Transverse colon (tissue), 4 donors: ENCODE data around the gene RAP1GAP2. TPM values are rescaled to one million over a fixed set of nuclear protein-coding genes. Genes with fewer than 3 reads are reported as not detected.
A peak's percentile ranks its signal among the peaks of the same experiment; 100 is the strongest.

ENCODE experiments used
- DNase-seq: peaks from one replicate; pipeline ENCODE4 v3.0.0-alpha.2; 2019
- H3K27ac ChIP-seq, 4 donors: fragments of 200-600 bp; sonication (generic); 2 replicates each; pipeline ENCODE4 v1.5.1; 2016 to 2018; ENCODE audit warnings: inconsistent platforms in 4 of 4
- H3K27me3 ChIP-seq: fragments of 200-600 bp; sonication (generic); 2 replicates; pipeline ENCODE4 v1.5.1; 2017; ENCODE audit warnings: inconsistent platforms
- H3K36me3 ChIP-seq, 4 donors: fragments of 200-600 bp; sonication (generic); 2 replicates each; pipeline ENCODE4 v1.5.1; 2017 to 2019; ENCODE audit warnings: inconsistent platforms in 4 of 4
- H3K4me1 ChIP-seq, 4 donors: fragments of 200-600 bp; sonication (generic); 2 replicates each; pipeline ENCODE4 v1.5.1; 2017 to 2020; ENCODE audit warnings: inconsistent platforms in 4 of 4
- H3K4me3 ChIP-seq, 4 donors: fragments of 200-600 bp; sonication (generic); 1 replicate in 1 of 4; 2 replicates in 3 of 4; pipeline versions ENCODE4 v1.5.1 to v1.6.1; 2017 to 2019; ENCODE audit warnings: inconsistent platforms in 4 of 4
- H3K9me3 ChIP-seq, 2 donors: fragments of 200-600 bp; sonication (generic); 2 replicates each; pipeline ENCODE4 v1.5.1; 2017 to 2019; ENCODE audit warnings: inconsistent platforms in 2 of 2
- CTCF ChIP-seq, 5 experiments: fragments of 200-600 bp in 3 of 5; fragments of 450-650 bp in 2 of 5; sonication (generic) in 3 of 5; IDR thresholded peaks; 1 replicate in 2 of 5; 2 replicates in 3 of 5; pipeline ENCODE4 v1.5.1; 2016 to 2017; ENCODE audit warnings: antibody characterized with exemption in 5 of 5, inconsistent platforms in 3 of 5, mild to moderate bottlenecking in 2 of 5, moderate library complexity in 1 of 5
- EP300 ChIP-seq: sonication (generic); formaldehyde crosslinking; IDR thresholded peaks from one replicate; pipeline ENCODE4 v1.6.1; 2017; ENCODE audit warnings: antibody characterized with exemption, low read depth
- POLR2A ChIP-seq: fragments of 450-650 bp; IDR thresholded peaks from one replicate; pipeline ENCODE4 v1.6.1; 2016; ENCODE audit warnings: antibody characterized with exemption, mild to moderate bottlenecking, moderate library complexity
- POLR2AphosphoS5 ChIP-seq, 3 donors: sonication (generic); formaldehyde crosslinking; IDR thresholded peaks; one replicate each; pipeline ENCODE4 v1.6.1; 2016; ENCODE audit warnings: antibody characterized with exemption in 3 of 3
- WGBS, 2 donors: methylation state at CpG; one replicate each; pipeline ENCODE4 v1.1.5; 2018; ENCODE audit warnings: low coverage in 1 of 2; 5-methylcytosine and 5-hydroxymethylcytosine counted together
- in situ Hi-C, 4 donors: fragments of 200-750 bp; cut with MboI; loops; one replicate each; pipeline versions ENCODE4 v1.15.0 to v1.15.1; 2017; ENCODE audit warnings: low sequenced_read_pairs in 3 of 4, low pct_ligation_motif_present in 1 of 4, low pct_unique_long_range_greater_than_20kb in 1 of 4
- intact Hi-C: fragments of 100-400 bp; cut with DNase I; formaldehyde crosslinking; loops from one replicate; pipeline ENCODE4 v1.15.1; 2023; ENCODE audit warnings: low total_unique reads
- total RNA-seq, 4 donors: library from RNA; depleted of rRNA; stranded (reverse); fragments of >200 nt; gene quantifications; one replicate each; pipeline ENCODE4 v1.1.0, GENCODE V29; 2016

RAP1GAP2 gene
- total RNA-seq, 4 donors from 2014 or later = 23.0 to 39.6 (median 33.9) TPM

GRCh38 chr17:2863204-2863603 lies 67.0 kb downstream of the RAP1GAP2 start:
- Histone ChIP-seq H3K27ac (no peak overlapping the region), H3K4me3 (no peak overlapping the region), H3K4me1 (no peaks in the 10 kb centered on the region), H3K27me3 (no peaks in the 10 kb centered on the region), H3K9me3 (no peaks in the 10 kb centered on the region), H3K36me3 (no peaks in the 10 kb centered on the region)
- DNase-seq = no peak
- WGBS, 2 donors = 91% methylated on average over 4 of the region's 4 CpGs; no CpG with 5 or more reads in 1 of the 2 donors
- intact Hi-C loops = no loop called here
- in situ Hi-C loops = no loop called here
- TF ChIP-seq POLR2AphosphoS5 (IDR thresholded peaks at IDR 0.05) = no peak

GRCh38 chr17:2865228-2865627 lies 69.0 kb downstream of the RAP1GAP2 start:
- no peaks in the 10 kb centered on the region for H3K36me3 ChIP-seq
- H3K4me3 ChIP-seq = no peak overlapping the region
- no peaks in the 10 kb centered on the region for H3K27me3 ChIP-seq
- TF ChIP-seq EP300 (no peak), POLR2AphosphoS5 (IDR thresholded peaks at IDR 0.05) (no peak), POLR2A (no peak), CTCF (IDR thresholded peaks at IDR 0.05) (no peak)
- intact Hi-C loops = no loop called here
- peak overlapping the region in 1 of 4 donors; percentile 30 for H3K27ac ChIP-seq
- H3K9me3 ChIP-seq = no peaks in the 10 kb centered on the region
- WGBS, 2 donors = 69 to 85% methylated on average over 3 of the region's 3 CpGs
- H3K4me1 ChIP-seq = no peaks in the 10 kb centered on the region
- in situ Hi-C loops = no loop called here
- peak; percentile 48 for DNase-seq

- TF ChIP-seq EP300 (no peak), CTCF (IDR thresholded peaks at IDR 0.05) (no peak), POLR2A (no peak), POLR2AphosphoS5 (IDR thresholded peaks at IDR 0.05) (no peak)
- intact Hi-C loops (no loop called here), in situ Hi-C loops (no loop called here)
- WGBS, 2 donors = 76% methylated on average over 23 of the region's 23 CpGs; no CpG with 5 or more reads in 1 of the 2 donors
- no peak overlapping the region for H3K27ac ChIP-seq
- no peaks in the 10 kb centered on the region for H3K9me3 ChIP-seq
- no peaks in the 10 kb centered on the region for H3K4me1 ChIP-seq
- H3K36me3 ChIP-seq = no peaks in the 10 kb centered on the region
- no peak for DNase-seq
- H3K4me3 ChIP-seq = no peak overlapping the region
- no peaks in the 10 kb centered on the region for H3K27me3 ChIP-seq
Measured at GRCh38 chr17:2867441-2868424, 71.5 kb downstream of the RAP1GAP2 start.

GRCh38 chr17:2869604-2870003 lies 73.4 kb downstream of the RAP1GAP2 start:
- Histone ChIP-seq H3K27ac (no peak overlapping the region), H3K36me3 (no peaks in the 10 kb centered on the region), H3K27me3 (no peaks in the 10 kb centered on the region), H3K4me3 (no peak overlapping the region), H3K9me3 (no peaks in the 10 kb centered on the region), H3K4me1 (no peaks in the 10 kb centered on the region)
- TF ChIP-seq EP300 (no peak), POLR2A (no peak), CTCF (IDR thresholded peaks at IDR 0.05) (no peak), POLR2AphosphoS5 (IDR thresholded peaks at IDR 0.05) (no peak)
- intact Hi-C loops (no loop called here), in situ Hi-C loops (no loop called here)
- 87% methylated on average over 13 of the region's 13 CpGs; no CpG with 5 or more reads in 1 of the 2 donors for WGBS, 2 donors
- DNase-seq = no peak
